ENCODE results near the gene RACK1. TPM values are rescaled to one million over a fixed set of nuclear protein-coding genes. Genes with fewer than 3 reads are reported as not detected.
A peak's percentile ranks its signal among the peaks of the same experiment; 100 is the strongest.

Gene RACK1
- total and polyA plus RNA-seq, 2 of the 13 experiments (the other 11 are each of a cell fraction or from before 2014, with no cell fraction given), result 2,514 to 6,141 TPM

DNA sequence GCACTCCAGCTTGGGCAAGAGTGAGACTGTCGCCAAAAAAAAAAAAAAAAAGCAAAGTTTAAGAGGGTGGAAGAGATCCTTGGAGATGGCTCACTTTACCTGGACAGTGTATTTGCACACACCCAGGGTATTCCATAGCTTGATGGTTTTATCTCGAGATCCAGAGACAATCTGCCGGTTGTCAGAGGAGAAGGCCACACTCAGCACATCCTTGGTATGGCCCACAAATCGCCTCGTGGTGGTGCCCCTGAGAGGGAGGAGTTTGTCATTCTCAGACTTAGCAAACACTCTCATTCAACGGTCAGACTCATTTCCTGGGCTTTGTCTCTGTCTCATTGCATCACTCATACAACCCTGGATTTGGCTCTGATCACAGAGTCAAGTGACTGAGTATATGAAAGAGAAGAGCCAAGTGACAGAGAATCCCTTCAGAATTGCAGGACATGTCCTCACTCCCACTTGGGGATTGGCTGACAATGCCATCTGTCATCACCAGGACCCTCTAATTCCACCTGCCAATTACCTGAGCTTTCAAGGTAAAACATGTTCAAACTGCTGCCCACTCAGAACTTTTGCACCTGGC is 2.2 kb downstream of the RACK1 start (continued):
- TF ChIP-seq, protein P1, sequence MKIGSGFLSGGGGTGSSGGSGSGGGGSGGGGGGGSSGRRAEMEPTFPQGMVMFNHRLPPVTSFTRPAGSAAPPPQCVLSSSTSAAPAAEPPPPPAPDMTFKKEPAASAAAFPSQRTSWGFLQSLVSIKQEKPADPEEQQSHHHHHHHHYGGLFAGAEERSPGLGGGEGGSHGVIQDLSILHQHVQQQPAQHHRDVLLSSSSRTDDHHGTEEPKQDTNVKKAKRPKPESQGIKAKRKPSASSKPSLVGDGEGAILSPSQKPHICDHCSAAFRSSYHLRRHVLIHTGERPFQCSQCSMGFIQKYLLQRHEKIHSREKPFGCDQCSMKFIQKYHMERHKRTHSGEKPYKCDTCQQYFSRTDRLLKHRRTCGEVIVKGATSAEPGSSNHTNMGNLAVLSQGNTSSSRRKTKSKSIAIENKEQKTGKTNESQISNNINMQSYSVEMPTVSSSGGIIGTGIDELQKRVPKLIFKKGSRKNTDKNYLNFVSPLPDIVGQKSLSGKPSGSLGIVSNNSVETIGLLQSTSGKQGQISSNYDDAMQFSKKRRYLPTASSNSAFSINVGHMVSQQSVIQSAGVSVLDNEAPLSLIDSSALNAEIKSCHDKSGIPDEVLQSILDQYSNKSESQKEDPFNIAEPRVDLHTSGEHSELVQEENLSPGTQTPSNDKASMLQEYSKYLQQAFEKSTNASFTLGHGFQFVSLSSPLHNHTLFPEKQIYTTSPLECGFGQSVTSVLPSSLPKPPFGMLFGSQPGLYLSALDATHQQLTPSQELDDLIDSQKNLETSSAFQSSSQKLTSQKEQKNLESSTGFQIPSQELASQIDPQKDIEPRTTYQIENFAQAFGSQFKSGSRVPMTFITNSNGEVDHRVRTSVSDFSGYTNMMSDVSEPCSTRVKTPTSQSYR (CRISPR knock-in tag; IDR thresholded peaks at IDR 0.05; ENCODE audit: borderline replicate concordance), result no peak
- TF ChIP-seq HNF4A (CRISPR knock-in tag; IDR thresholded peaks at IDR 0.05) (no peak), SMAD3 (CRISPR knock-in tag; IDR thresholded peaks at IDR 0.05) (0 out of 2 replicates have a peak, but pooled peaks have one; percentile 2), MXI1 (IDR thresholded peaks at IDR 0.05; ENCODE audit: borderline replicate concordance, low read depth, low read length) (peak; percentile 53; the same call in 1 of the 3 replicates), ZNF720 (CRISPR knock-in tag; IDR thresholded peaks at IDR 0.05) (no peak), ZNF558 (CRISPR knock-in tag; IDR thresholded peaks at IDR 0.05; ENCODE audit: borderline replicate concordance) (no peak), ZNF33B (CRISPR knock-in tag; IDR thresholded peaks at IDR 0.05) (no peak), BHLHE40 (IDR thresholded peaks at IDR 0.05; ENCODE audit: low read length) (no peak), ZNF737 (CRISPR knock-in tag; IDR thresholded peaks at IDR 0.05; ENCODE audit: borderline replicate concordance) (no peak), FLYWCH1 (CRISPR knock-in tag; IDR thresholded peaks at IDR 0.05) (no peak), ZNF282 (IDR thresholded peaks at IDR 0.05; ENCODE audit: partially characterized antibody) (no peak), ZNF446 (CRISPR knock-in tag; IDR thresholded peaks at IDR 0.05) (no peak), HNRNPL (IDR thresholded peaks at IDR 0.05; ENCODE audit: low read depth, low read length) (no peak), CEBPG (CRISPR knock-in tag; IDR thresholded peaks at IDR 0.05) (peak; percentile 94), KLF12 (CRISPR knock-in tag; IDR thresholded peaks at IDR 0.05; ENCODE audit: borderline replicate concordance) (no peak), KDM4B (CRISPR knock-in tag; IDR thresholded peaks at IDR 0.05) (no peak), CEBPB (IDR thresholded peaks at IDR 0.05; ENCODE audit: borderline replicate concordance, low read depth, low read length) (peak; percentile 90), MAFF (IDR thresholded peaks at IDR 0.05; ENCODE audit: low read depth, low read length) (no peak), ZNF850 (CRISPR knock-in tag; conservative IDR thresholded peaks at IDR 0.05) (no peak), ZNF235 (CRISPR knock-in tag; IDR thresholded peaks at IDR 0.05; ENCODE audit: borderline replicate concordance) (no peak), ZFP37 (CRISPR knock-in tag; IDR thresholded peaks at IDR 0.05; ENCODE audit: borderline replicate concordance) (no peak)
- TF ChIP-seq, protein P2, sequence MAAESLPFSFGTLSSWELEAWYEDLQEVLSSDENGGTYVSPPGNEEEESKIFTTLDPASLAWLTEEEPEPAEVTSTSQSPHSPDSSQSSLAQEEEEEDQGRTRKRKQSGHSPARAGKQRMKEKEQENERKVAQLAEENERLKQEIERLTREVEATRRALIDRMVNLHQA (CRISPR knock-in tag; IDR thresholded peaks at IDR 0.05), result no peak
- TF ChIP-seq, protein P3, sequence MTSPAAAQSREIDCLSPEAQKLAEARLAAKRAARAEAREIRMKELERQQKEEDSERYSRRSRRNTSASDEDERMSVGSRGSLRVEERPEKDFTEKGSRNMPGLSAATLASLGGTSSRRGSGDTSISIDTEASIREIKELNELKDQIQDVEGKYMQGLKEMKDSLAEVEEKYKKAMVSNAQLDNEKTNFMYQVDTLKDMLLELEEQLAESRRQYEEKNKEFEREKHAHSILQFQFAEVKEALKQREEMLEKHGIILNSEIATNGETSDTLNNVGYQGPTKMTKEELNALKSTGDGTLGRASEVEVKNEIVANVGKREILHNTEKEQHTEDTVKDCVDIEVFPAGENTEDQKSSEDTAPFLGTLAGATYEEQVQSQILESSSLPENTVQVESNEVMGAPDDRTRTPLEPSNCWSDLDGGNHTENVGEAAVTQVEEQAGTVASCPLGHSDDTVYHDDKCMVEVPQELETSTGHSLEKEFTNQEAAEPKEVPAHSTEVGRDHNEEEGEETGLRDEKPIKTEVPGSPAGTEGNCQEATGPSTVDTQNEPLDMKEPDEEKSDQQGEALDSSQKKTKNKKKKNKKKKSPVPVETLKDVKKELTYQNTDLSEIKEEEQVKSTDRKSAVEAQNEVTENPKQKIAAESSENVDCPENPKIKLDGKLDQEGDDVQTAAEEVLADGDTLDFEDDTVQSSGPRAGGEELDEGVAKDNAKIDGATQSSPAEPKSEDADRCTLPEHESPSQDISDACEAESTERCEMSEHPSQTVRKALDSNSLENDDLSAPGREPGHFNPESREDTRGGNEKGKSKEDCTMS (CRISPR knock-in tag; conservative IDR thresholded peaks at IDR 0.05), result no peak
- TF ChIP-seq, protein P4, sequence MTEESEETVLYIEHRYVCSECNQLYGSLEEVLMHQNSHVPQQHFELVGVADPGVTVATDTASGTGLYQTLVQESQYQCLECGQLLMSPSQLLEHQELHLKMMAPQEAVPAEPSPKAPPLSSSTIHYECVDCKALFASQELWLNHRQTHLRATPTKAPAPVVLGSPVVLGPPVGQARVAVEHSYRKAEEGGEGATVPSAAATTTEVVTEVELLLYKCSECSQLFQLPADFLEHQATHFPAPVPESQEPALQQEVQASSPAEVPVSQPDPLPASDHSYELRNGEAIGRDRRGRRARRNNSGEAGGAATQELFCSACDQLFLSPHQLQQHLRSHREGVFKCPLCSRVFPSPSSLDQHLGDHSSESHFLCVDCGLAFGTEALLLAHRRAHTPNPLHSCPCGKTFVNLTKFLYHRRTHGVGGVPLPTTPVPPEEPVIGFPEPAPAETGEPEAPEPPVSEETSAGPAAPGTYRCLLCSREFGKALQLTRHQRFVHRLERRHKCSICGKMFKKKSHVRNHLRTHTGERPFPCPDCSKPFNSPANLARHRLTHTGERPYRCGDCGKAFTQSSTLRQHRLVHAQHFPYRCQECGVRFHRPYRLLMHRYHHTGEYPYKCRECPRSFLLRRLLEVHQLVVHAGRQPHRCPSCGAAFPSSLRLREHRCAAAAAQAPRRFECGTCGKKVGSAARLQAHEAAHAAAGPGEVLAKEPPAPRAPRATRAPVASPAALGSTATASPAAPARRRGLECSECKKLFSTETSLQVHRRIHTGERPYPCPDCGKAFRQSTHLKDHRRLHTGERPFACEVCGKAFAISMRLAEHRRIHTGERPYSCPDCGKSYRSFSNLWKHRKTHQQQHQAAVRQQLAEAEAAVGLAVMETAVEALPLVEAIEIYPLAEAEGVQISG (CRISPR knock-in tag; IDR thresholded peaks at IDR 0.05), result peak; percentile 37; the same call in 1 of the 2 replicates

Measured in HepG2 (cell line).